ENCODE results near the gene KCTD18. TPM values are rescaled to one million over a fixed set of nuclear protein-coding genes. Genes with fewer than 3 reads are reported as not detected.

Gene KCTD18
- total and polyA plus RNA-seq, 2 of the 8 experiments (the other 6 are each of a cell fraction or from before 2014, with no cell fraction given) = 1.6 to 3.1 TPM

- Histone ChIP-seq H3K79me1 (ENCODE audit: low read depth, low read length) (no peaks in the 10 kb centered on the region), H2BK12ac (ENCODE audit: low read depth, low read length) (no peak overlapping the region), H3K56ac (replicated peaks; ENCODE audit: insufficient read length, low read depth, low read length) (no peak overlapping the region), H4K20me1 (replicated peaks in 1 of 2; ENCODE audit: control insufficient read depth in 1 of 2, insufficient read depth in 2 of 2, low read length in 2 of 2) (no peaks in the 10 kb centered on the region), H3K9ac (replicated peaks in 1 of 4; ENCODE audit: extremely low read depth in 1 of 4, low read depth in 3 of 4, low read length in 3 of 4) (no peak overlapping the region), H2BK20ac (ENCODE audit: low read length) (no peak overlapping the region), H3K23ac (ENCODE audit: insufficient read length) (no peak overlapping the region), H2BK120ac (replicated peaks; ENCODE audit: low read depth, low read length) (no peak overlapping the region), H2BK5ac (ENCODE audit: low read depth, low read length) (no peak overlapping the region), H3K4me1 (replicated peaks in 1 of 4; ENCODE audit: control insufficient read depth in 3 of 4, insufficient read depth in 4 of 4, low read length in 3 of 4) (no peaks in the 10 kb centered on the region), H4K5ac (ENCODE audit: insufficient read length, low read depth, low read length) (no peak overlapping the region), H4K91ac (replicated peaks; ENCODE audit: insufficient read length, low read length) (no peak overlapping the region), H3K79me2 (ENCODE audit: control insufficient read depth in 1 of 2, insufficient read depth in 2 of 2, low read length in 2 of 2) (no peaks in the 10 kb centered on the region), H3K4ac (replicated peaks; ENCODE audit: insufficient read length, low read depth, low read length) (no peak overlapping the region), H3K23me2 (ENCODE audit: low read depth, low read length) (no peaks in the 10 kb centered on the region), H2AK5ac (ENCODE audit: low read depth, low read length) (no peak overlapping the region), H3K4me3 (ENCODE audit: extremely low read depth in 1 of 4, insufficient read depth in 2 of 4, low read depth in 3 of 4, low read length in 4 of 4) (no peak overlapping the region), H3K18ac (ENCODE audit: extremely low read depth, low read length) (no peak overlapping the region), H4K8ac (ENCODE audit: extremely low read depth, insufficient read depth, low read length) (no peak overlapping the region), H3K9me3 (ENCODE audit: insufficient read depth in 2 of 2, low read depth in 1 of 2, low read length in 1 of 2) (no peaks in the 10 kb centered on the region), H2BK15ac (ENCODE audit: low read length) (no peak overlapping the region), H3K27me3 (replicated peaks in 1 of 4; ENCODE audit: control insufficient read depth in 3 of 4, extremely low read depth in 1 of 4, insufficient read depth in 3 of 4, low read length in 3 of 4) (no peaks in the 10 kb centered on the region), H3K36me3 (ENCODE audit: control insufficient read depth in 2 of 4, insufficient read depth in 4 of 4, low read length in 3 of 4) (peaks cover 3 to 66% (median 47%) of the 10 kb centered on the region in 4 experiments; a peak in 7 of 8 replicates), H2AFZ (ENCODE audit: low read length) (no peak overlapping the region), H3K27ac (ENCODE audit: low read depth, low read length) (no peak overlapping the region), H3K4me2 (ENCODE audit: insufficient read depth in 1 of 2, low read depth in 2 of 2, low read length in 2 of 2) (no peak overlapping the region), H3K14ac (ENCODE audit: insufficient read length) (no peak overlapping the region)
- WGBS, 2 experiments (ENCODE audit: extremely low coverage in 1 of 2, insufficient coverage in 1 of 2, insufficient read length in 1 of 2, insufficient replicate concordance in 2 of 2, low coverage in 1 of 2, low lambda C conversion rate in 2 of 2, missing lambda C conversion rate in 1 of 2) = 76% methylated on average over 5 of the region's 5 CpGs; no CpG with 5 or more reads in 1 of the 2 experiments
- ChIA-PET POLR2A (ENCODE audit: partially characterized antibody) (interaction anchor here (2.2 kb wide), 1 partner anchor 10 kb away, joined by 5 read pairs; no protein-coding TSS in a partner anchor), CTCF (ENCODE audit: partially characterized antibody) (interaction anchor here (1.0 to 1.9 kb wide), 2 partner anchors 13 to 25 kb away, joined by 3 to 5 read pairs; no protein-coding TSS in a partner anchor)
- FAIRE-seq (no peak), DNase-seq (ENCODE audit: low read depth in 1 of 2, low spot score in 2 of 2) (no peak)
- TF ChIP-seq SUZ12 (IDR thresholded peaks at IDR 0.05; ENCODE audit: low read length) (no peak), KDM5A (IDR thresholded peaks at IDR 0.05; ENCODE audit: low read length) (no peak), CHD2 (IDR thresholded peaks at IDR 0.05; ENCODE audit: low read length) (no peak), EGR1 (IDR thresholded peaks at IDR 0.05; ENCODE audit: borderline replicate concordance, low read depth, low read length) (no peak), E2F6 (IDR thresholded peaks at IDR 0.05) (no peak), CHD1 (IDR thresholded peaks at IDR 0.05; ENCODE audit: low read depth, low read length) (no peak)
Measured at GRCh38 chr2:200443376-200443775, 66.5 kb downstream of the KCTD18 start.
